Left forelimb (tissue), 1 donor: Measurements from ENCODE around the gene RASSF10.
"Not testable (repeated sequence)": the region's sequence is repeated elsewhere in the genome, so short reads cannot be mapped to it uniquely, and the experiment has no call there.

Experiments used
- DNase-seq: peaks from one replicate; pipeline ENCODE4 v3.0.0-alpha.2; 2018; ENCODE audit warnings: low spot score

The RASSF10 gene

GRCh38 chr11:13026722-13027121 lies 17.6 kb downstream of the RASSF10 start:
- DNase-seq = no peak

GRCh38 chr11:13028322-13028721 lies 19.2 kb downstream of the RASSF10 start:
- no peak for DNase-seq

GRCh38 chr11:13029872-13030271 lies 20.8 kb downstream of the RASSF10 start:
- DNase-seq = no peak

GRCh38 chr11:13030857-13031256 lies 21.7 kb downstream of the RASSF10 start:
- DNase-seq = no peak

GRCh38 chr11:13031349-13031748 lies 22.2 kb downstream of the RASSF10 start:
- DNase-seq = no peak

GRCh38 chr11:13033760-13034533 lies 24.8 kb downstream of the RASSF10 start:
- DNase-seq = no peak

- DNase-seq = no peak
Measured at GRCh38 chr11:13035711-13036110, 26.6 kb downstream of the RASSF10 start.

- DNase-seq = no peak
Measured at GRCh38 chr11:13036235-13036634, 27.1 kb downstream of the RASSF10 start.

- no peak for DNase-seq
Measured at GRCh38 chr11:13038366-13038765, 29.2 kb downstream of the RASSF10 start.

GRCh38 chr11:13039126-13039525 lies 30.0 kb downstream of the RASSF10 start:
- no peak for DNase-seq

GRCh38 chr11:13040969-13041561 lies 31.9 kb downstream of the RASSF10 start:
- DNase-seq = no peak

GRCh38 chr11:13042873-13043342 lies 33.8 kb downstream of the RASSF10 start:
- no peak for DNase-seq

- DNase-seq = no peak
Measured at GRCh38 chr11:13043912-13044628, 35.0 kb downstream of the RASSF10 start.

GRCh38 chr11:13045089-13045488 lies 36.0 kb downstream of the RASSF10 start:
- not testable (repeated sequence) for DNase-seq

- no peak for DNase-seq
Measured at GRCh38 chr11:13045734-13046133, 36.6 kb downstream of the RASSF10 start.

GRCh38 chr11:13046637-13047570 lies 37.8 kb downstream of the RASSF10 start:
- no peak for DNase-seq

GRCh38 chr11:13047884-13048283 lies 38.8 kb downstream of the RASSF10 start:
- DNase-seq = no peak

GRCh38 chr11:13051257-13051656 lies 42.1 kb downstream of the RASSF10 start:
- DNase-seq = no peak

GRCh38 chr11:13052130-13052571 lies 43.0 kb downstream of the RASSF10 start:
- DNase-seq = no peak

- no peak for DNase-seq
Measured at GRCh38 chr11:13053255-13053917, 44.3 kb downstream of the RASSF10 start.

- no peak for DNase-seq
Measured at GRCh38 chr11:13054278-13054677, 45.2 kb downstream of the RASSF10 start.
